Measurements from ENCODE around the gene PCDH9. TPM values are rescaled to one million over a fixed set of nuclear protein-coding genes. Genes with fewer than 3 reads are reported as not detected.

PCDH9 gene
- total and polyA plus RNA-seq, 10 donors = 0.24 to 8.1 (median 3.8) TPM

DNA sequence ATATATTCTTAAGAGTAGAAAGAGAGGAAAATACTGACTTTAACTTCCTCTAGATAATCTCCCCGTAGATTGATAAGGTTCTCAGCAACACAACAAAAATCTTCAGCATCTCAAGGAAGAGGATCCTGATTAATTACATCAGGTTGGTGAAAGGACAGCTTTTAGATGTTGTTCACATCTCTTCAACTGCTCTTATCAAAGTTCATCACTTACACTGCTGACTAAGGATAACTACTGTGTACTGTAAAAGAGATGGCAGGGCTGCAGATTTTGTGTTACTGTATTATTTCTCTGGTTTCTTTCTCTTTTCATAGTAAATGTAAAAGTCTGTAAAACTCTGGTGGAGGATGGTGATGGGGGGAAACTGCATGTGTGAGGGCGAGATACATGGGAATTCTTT, 133.7 kb downstream of the PCDH9 start:
- intact Hi-C loops (cut with DNase I; ENCODE audit: low total_unique reads) = no loop called here
- Histone ChIP-seq H3K27me3 (replicated peaks in 1 of 7) (no peaks in the 10 kb centered on the region), H3K4me3 (no peak overlapping the region), H3K4me1 (no peaks in the 10 kb centered on the region), H3K9me3 (no peaks in the 10 kb centered on the region), H3K36me3 (no peaks in the 10 kb centered on the region), H3K27ac (no peak overlapping the region)
- no peak for DNase-seq
- no peak for TF ChIP-seq POLR2A (IDR thresholded peaks at IDR 0.05)
- TF ChIP-seq POLR2AphosphoS5 (IDR thresholded peaks at IDR 0.05) = no peak
- TF ChIP-seq, protein P1, sequence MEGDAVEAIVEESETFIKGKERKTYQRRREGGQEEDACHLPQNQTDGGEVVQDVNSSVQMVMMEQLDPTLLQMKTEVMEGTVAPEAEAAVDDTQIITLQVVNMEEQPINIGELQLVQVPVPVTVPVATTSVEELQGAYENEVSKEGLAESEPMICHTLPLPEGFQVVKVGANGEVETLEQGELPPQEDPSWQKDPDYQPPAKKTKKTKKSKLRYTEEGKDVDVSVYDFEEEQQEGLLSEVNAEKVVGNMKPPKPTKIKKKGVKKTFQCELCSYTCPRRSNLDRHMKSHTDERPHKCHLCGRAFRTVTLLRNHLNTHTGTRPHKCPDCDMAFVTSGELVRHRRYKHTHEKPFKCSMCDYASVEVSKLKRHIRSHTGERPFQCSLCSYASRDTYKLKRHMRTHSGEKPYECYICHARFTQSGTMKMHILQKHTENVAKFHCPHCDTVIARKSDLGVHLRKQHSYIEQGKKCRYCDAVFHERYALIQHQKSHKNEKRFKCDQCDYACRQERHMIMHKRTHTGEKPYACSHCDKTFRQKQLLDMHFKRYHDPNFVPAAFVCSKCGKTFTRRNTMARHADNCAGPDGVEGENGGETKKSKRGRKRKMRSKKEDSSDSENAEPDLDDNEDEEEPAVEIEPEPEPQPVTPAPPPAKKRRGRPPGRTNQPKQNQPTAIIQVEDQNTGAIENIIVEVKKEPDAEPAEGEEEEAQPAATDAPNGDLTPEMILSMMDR (IDR thresholded peaks at IDR 0.05 in 8 of 11, conservative IDR thresholded peaks at IDR 0.05 in 3 of 11) = no peak
- WGBS, 5 donors = 76 to 91% (median 82%) methylated on average over 2 of the region's 2 CpGs

DNA sequence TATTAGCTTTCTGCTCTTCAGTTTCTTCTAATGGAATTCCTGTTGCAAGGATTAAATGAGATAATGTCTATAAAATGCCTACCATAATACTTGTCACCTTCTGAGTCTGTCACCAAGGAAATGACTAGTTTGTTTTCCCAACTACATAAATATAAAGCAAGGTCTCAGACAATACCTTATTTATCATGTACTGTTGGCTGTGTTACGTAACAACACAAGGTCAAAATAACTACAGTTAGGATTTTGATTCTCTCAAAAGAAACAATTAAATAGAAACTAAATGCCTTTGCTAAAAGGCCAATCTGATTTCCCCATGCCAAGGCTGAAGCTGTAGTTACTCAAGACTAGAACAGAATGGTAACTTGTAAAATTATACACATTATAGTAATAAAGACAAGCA, 134.5 kb downstream of the PCDH9 start:
- Histone ChIP-seq H3K9me3 (no peaks in the 10 kb centered on the region), H3K27ac (peak overlapping the region in 1 of 8 donors; percentile 8), H3K27me3 (replicated peaks in 1 of 7) (no peaks in the 10 kb centered on the region), H3K4me1 (no peaks in the 10 kb centered on the region), H3K4me3 (no peak overlapping the region), H3K36me3 (no peaks in the 10 kb centered on the region)
- TF ChIP-seq POLR2AphosphoS5 (IDR thresholded peaks at IDR 0.05) = no peak
- TF ChIP-seq POLR2A (IDR thresholded peaks at IDR 0.05) = no peak
- TF ChIP-seq, protein P1 (IDR thresholded peaks at IDR 0.05 in 8 of 11, conservative IDR thresholded peaks at IDR 0.05 in 3 of 11) = no peak
- WGBS, 5 donors = 67 to 79% (median 74%) methylated on average over 1 of the region's 1 CpG
- intact Hi-C loops (cut with DNase I; ENCODE audit: low total_unique reads) = no loop called here
- no peak for DNase-seq

DNA sequence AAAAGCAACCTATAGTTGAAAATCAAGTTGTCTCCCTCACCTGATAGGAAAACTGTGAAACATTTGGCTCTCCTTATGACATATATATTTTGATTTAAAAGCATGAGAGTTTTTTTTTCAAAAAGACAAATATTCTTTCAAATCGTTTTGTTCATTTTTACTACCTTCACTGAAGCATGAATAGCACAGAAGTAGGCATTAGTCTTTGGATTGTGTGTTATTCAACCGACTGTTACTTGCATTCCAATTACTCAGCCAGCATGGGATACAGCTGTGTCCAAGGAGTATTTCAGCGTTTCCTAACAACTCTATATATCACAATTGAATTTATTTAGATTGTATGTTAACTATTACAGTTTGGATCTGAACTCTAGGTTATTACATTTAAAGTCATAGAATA, 135.2 kb downstream of the PCDH9 start:
- intact Hi-C loops (cut with DNase I; ENCODE audit: low total_unique reads) = no loop called here
- 80 to 92% (median 85%) methylated on average over 3 of the region's 3 CpGs for WGBS, 5 donors
- Histone ChIP-seq H3K36me3 (no peaks in the 10 kb centered on the region), H3K9me3 (no peaks in the 10 kb centered on the region), H3K4me3 (no peak overlapping the region), H3K4me1 (no peaks in the 10 kb centered on the region), H3K27me3 (replicated peaks in 1 of 7) (no peaks in the 10 kb centered on the region), H3K27ac (no peak overlapping the region)
- no peak for TF ChIP-seq POLR2A (IDR thresholded peaks at IDR 0.05)
- TF ChIP-seq, protein P1 (IDR thresholded peaks at IDR 0.05 in 8 of 11, conservative IDR thresholded peaks at IDR 0.05 in 3 of 11) = no peak
- no peak for TF ChIP-seq POLR2AphosphoS5 (IDR thresholded peaks at IDR 0.05)
- no peak for DNase-seq

DNA sequence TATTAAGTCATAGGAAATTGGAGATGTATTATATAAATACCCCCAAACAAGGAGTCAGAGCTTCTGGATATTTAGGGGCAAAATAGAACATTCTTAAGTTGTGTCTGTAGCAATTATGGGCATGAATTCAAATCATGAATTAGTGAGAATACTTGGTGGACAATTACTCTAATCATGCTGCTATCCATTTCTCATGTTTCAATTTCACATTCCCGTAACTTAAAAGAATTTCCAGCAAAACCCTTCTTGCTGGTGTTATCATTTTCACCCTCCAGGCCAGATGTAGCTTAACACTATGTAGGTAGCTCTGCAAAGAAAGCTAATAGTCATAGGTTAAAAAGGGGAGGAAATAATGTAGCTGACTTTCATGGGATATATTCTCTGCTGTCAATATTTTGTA, 136.1 kb downstream of the PCDH9 start:
- intact Hi-C loops (cut with DNase I; ENCODE audit: low total_unique reads) = no loop called here
- 82 to 94% (median 85%) methylated on average over 1 of the region's 1 CpG for WGBS, 5 donors
- no peaks in the 10 kb centered on the region for H3K36me3 ChIP-seq
- H3K4me1 ChIP-seq = no peaks in the 10 kb centered on the region
- no peak overlapping the region for H3K27ac ChIP-seq
- DNase-seq = no peak
- TF ChIP-seq POLR2AphosphoS5 (IDR thresholded peaks at IDR 0.05) = no peak
- TF ChIP-seq, protein P1 (IDR thresholded peaks at IDR 0.05 in 8 of 11, conservative IDR thresholded peaks at IDR 0.05 in 3 of 11) = no peak
- TF ChIP-seq POLR2A (IDR thresholded peaks at IDR 0.05) = no peak
- H3K27me3 ChIP-seq (replicated peaks in 1 of 7) = no peaks in the 10 kb centered on the region
- H3K9me3 ChIP-seq = no peaks in the 10 kb centered on the region
- H3K4me3 ChIP-seq = no peak overlapping the region
